Anterior cingulate cortex (tissue), 58 donors: ENCODE results near the gene TPP2.

ENCODE experiments used
- DNase-seq, 58 donors: peaks; one replicate each; lab custom pipeline; 2025; lab: John Stamatoyannopoulos, UW

The TPP2 gene

DNA sequence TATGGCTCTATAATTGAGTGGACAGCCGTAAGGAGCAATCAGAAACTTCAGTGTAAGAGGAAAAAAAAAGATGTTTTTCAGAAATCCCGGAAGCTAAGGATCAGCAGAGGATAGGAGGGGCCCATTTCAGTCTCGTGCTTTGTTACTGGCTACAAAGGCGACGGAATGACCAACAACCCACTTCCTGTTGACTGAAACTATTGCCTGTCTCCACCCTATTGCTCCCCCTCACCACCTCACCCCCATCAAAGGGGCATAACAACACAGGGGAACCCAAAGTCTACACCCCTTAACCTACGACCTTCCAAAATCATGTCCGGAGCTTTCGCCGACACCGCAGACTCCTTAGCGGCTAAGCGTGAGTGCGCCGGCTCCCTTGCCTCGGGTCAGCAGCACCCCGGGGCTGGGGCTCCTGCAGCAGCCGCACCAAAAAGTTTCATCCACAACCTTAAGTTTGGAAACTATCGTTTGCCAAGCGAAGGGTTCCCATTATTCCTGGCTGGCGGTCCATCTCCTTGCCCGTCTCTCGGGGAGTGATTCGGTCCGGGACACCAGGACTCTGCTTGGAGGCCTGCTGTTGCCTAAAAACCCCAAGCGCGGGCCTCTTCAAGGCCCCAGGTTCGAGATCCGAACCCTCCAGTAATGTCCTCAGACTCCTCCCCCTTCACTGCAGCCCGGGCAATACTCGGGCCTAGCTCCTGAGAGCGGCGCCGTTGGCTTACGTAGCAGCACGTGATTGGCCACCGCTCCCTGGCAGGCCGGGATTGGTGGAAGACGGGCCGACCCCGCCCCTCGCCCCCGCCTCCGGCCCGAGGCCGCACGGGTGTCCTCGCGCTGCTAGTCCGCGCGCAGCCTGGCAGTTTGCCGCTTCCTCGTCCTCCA lies at the start of gene TPP2:
Gene TPP2 (plus strand): TSS at position 840 of the 882 bp plus-strand sequence. CDS start 53 bp downstream, outside the sequence.
- peak; percentile 77 to 99 (median 97) for DNase-seq

DNA sequence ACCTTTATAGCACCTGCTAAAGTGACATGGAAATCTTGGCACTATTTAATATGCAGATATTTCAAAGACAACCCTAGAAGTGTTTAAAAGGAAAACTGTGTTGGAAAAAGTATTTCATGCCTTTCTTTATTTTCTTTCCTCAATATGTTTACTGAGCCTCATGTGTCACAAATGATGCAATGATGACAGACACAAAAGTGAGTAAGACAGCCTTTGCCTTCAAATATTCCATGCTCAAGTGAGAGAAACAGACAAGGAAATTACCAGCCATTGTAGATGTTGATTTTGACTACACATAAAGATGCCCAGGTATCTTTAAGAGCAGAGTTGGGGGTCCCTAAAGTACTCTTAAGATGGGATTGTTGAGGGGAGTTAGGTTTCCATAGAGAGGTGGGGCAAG lies 48.0 kb upstream of the TPP2 start:
- no peak for DNase-seq

DNA sequence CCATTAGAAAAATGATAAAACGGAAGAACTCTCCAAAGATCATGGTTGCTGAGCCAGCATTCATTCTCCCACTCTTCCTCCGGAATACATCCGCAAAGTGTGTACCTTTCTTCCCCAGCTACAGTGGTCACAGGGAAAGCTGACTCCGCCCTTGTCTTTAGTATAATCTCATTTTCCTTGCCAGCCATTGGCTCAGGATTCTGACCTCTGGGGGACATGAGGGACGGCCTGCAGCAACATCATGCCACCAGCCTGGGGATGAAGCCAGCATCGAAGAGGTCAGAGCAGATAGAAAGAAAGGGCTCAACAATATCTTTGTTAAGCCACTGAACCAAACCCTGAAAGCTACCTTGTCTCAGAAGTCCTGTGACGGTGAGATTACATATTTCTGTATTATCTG lies 46.3 kb upstream of the TPP2 start:
- no peak for DNase-seq

DNA sequence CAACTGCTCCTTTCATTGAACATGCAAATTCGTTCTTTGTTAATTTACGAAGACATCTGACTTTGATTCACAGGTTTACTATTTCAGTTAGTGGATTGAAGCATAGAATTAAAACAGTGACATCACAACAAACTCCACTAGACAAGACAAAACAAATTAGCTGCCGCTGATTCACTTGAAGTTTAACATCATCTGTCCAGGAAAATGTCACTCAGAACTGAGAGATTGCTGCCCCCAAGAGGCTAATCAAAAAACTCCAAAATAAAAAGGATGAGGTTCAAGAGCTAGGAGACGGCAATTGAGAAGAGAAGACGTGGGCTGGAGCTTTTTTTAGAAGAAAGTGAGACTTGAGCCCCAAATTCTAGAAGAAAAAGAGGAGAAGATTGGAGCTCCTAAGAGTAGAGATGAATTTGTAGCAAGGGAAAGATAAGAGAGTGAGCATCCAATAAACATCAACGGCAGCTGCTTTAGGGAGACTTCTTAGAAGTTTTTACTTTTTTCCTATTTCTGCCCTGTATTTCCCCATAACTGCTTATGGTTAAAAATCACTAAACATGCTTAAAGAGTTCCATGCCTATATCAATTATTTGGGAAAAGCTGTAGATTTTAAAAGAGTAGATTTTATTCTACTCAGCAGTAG lies 40.8 kb upstream of the TPP2 start:
- peak in 3 of 58 donors; percentile 3 to 30 (median 21) for DNase-seq

DNA sequence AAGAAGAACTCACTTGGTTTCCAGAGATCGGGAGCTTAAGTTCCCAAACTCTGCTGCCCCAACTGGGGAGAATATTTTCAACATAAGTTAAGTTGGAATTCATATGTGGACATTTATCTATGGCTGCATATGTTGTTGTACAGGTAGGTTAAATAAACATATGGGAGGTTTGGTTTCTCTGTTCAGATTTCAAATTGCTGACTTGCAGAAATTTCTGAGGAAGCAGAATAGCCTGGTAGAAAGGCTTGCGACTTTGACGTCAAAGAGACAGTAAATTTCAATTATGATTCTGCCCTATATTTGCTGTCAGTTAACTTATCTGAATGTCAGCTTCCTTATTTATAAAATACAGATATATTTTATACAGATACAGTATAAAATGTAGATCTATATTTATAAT lies 40.0 kb upstream of the TPP2 start:
- no peak for DNase-seq

DNA sequence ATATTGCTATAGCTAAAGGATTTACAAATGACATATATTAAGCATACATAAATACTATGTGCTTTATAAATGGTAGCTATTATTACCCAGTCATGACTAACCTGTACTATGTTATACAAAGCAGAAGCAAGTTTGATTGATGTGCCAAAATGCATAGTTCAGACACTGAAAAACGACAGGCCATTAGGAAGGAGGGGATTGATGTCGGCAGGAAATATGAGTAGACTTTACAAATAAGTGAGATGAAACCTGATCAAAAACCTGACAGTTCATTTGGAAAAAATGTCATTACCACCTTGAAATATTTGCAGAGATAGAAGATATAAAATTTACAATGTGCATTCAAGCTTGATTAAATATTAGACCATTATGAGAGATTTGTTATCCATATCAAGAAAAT lies 38.8 kb upstream of the TPP2 start:
- DNase-seq, result no peak

DNA sequence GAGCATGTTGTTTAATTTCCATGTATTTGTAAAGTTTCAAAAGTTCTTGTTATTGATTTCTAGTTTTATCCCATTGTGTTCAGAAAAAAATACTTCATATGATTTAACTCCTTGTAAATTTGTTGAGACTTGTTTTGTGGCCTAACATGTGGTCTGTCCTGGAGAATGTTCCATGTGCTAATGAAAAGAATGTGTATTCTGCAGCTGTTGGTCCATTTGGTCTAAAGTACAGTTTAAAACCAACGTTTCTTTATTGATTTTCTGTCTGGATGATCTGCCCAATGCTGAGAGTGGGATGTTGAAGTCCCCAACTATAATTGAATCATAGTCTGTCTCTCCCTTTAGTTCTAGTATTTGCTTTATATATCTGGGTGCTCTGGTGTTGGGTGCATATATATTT lies 34.9 kb upstream of the TPP2 start:
- DNase-seq, result no peak

DNA sequence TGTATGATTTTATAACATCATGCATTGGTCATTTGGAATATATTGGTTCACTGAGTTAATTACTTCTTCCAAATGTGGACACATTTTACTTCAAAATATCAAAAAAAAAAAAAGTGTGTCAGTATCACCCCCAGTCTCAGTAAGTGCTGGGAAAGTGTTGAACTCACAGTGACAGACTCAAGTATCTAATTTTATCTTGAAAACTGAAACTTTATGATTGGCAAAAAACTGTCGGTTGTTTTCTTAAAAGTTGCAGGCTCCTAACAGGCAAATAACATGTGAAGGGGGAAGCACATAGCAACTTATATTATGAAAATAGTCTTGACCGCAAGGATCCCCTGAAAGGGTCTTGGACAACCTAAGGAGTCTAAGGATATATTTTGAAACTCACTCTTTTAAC lies 33.5 kb upstream of the TPP2 start:
- no peak for DNase-seq

DNA sequence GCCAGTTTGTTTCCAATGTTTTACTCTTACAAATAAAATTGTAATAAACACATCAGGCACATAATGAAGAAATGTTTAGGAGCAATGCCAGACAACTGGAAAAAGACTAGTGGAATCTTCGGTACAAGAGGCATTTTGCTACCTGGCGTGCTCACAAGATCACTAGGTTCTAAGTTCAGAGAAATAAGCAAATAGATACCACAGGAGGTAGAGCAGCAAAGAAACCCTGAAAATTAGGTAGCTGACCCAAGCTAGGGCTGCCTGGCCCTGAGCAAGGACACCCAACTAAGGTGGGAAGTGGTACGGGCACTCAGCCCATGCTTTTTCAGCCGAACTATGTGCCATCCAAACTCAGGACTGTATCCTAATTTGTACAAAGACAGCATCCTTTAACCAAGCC lies 32.2 kb upstream of the TPP2 start:
- no peak for DNase-seq

DNA sequence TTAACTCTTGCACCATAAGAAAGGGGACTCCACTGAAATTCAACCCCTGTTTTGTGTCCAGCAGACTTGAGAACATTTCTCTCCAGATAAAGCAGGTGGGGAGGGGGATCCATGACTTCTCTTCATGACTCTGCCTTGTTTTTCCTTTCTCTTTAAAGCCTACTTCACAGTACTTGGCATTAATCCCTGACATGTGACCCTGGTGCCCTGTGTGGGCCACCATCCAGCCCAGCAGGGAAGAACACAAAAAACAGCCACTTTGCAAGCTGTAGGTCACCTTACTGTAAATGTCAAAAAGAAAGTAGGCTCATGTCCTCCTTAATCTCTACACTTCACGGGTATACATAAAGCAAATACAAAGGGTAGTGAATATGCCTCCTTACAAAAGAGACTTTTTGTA lies 30.3 kb upstream of the TPP2 start:
- DNase-seq, result no peak

DNA sequence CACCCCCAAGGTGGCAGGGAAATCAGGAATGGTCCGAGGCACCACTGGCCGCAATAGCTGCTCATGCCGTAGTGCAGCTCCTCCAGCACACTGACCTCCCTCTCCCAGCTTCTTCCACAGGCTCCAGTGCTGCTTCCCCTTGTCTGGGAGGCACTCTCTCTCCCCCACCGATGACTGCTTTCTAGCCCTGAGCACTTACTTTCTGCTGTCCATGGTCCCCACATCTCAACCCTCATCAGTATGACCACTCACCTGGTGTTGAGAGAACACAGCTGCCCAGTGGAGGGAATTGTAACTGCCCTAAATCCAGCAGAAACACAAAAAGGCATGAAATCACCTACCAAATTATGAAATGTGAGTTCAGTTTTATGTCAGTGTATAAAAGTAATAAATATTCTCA lies 28.9 kb upstream of the TPP2 start:
- DNase-seq, result no peak

DNA sequence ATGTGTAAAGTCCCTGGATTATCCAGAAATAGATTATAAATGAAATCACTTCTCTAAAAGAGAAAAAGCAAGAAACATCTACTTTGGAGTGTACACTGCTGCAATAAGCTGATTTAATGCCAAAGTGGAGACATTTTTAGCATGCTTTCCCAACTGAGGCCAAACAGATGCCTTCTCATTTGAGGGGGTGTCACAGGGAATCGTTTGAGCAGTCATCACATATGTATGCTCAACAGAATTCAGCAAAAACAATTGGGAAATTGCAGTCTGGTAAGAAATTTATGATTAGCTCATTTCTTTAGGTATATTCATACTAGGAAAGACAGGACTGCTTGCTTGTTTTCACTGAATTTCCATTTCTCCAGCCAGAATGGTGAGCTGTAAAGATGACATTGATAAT lies 27.3 kb upstream of the TPP2 start:
- peak in 3 of 58 donors; percentile 4 to 59 (median 32) for DNase-seq

DNA sequence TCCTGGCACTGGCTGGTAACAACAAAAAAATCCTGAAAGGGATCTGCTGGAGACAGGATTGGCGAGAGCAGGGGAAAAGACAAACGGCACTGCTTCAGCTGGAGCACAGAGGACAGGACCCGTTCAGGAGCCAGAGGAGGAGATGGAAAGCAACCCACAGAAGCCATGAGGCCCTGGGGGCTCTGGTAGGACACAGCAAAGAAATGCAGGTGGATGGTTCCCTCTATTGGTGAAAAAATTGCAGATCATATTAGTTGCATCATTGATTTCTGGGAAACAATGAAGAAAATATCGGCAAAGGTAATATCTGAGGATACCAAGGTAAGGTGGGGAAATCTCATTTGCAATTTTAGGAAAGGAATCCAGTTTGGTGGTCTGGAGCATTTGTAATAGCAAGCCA lies 25.7 kb upstream of the TPP2 start:
- no peak for DNase-seq

DNA sequence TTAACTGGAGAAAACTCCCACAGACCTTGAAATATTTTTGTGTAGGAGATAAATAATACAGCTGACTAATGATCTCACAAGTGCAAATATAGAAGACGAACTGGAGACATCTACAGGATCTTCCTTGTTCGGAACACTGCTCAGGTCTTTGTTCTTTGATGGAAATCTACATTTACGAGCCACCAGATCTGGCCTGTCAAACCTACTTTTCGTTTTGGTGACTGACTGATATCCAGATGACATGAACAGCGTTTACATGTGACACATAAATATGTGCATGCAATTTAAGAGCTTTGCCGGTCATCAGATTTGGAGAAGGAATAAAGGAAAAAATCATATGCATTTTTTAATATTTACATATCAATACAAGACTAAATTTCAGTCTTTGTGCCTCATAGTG lies 24.5 kb upstream of the TPP2 start:
- no peak for DNase-seq

DNA sequence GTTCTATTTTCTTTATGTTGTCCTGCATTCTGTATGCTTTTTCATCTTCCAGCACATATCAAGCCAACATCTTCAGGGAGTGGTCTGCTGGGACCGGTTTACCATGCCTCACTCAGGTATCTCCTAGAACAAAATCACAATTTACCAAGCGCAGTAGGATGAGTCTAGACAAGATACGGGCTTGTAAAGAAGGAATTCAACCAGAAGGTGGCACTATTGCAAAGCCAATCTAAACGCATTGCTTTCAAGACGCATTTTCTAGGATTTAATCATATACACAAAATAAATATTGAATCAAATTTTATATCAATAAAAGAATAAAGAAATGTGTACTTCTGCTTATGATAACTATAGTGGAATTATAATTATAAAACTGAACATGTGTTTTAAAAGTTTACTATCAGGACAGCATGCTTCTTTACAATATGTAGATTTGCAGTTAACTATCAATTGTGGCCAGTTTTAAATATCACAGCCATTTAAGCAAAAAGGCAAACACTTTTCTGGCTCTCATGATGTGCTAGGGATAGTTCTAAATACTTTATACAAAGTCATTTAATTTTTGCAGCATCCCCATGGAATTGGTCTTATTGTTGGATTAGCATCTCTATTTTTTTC lies 16.1 kb upstream of the TPP2 start:
- DNase-seq, result peak in 9 of 58 donors; percentile 1 to 44 (median 16)

DNA sequence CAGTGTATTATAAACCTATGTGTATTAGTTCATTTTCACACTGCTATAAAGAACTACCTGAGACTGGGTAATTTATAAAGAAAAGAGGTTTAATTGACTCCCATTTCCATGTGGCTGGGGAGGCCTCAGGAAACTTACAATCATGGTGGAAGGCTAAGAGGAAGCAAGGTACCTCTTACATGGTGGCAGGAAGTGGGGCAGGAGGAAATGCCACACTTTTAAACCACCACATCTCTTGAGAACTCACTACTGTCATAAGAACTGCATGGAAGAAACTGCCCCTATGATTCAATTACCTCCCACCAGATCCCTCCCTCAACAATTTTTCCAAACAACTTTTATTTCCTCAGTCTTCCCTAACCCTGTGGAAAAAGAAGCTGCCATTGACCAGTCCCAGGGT lies 14.5 kb upstream of the TPP2 start:
- DNase-seq, result no peak

DNA sequence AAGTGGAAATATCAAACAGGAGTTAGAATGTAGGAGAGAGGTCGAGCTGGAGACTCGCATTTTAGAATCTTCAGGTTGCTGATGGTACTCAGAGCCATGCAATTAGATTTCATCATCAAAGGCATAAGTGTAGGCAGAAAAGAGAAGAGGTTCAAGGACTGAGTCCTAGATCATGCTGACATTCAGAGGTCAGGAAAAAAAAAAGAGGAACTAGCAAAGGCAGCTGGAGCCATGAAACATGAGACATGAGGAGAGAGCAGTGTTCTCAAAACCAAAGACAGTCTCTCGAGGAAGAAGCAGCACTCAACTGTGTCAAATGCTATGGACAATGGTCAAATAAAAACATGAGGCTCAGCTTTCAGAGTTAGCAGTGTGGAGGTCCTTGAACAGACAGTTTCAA lies 12.4 kb upstream of the TPP2 start:
- no peak for DNase-seq

DNA sequence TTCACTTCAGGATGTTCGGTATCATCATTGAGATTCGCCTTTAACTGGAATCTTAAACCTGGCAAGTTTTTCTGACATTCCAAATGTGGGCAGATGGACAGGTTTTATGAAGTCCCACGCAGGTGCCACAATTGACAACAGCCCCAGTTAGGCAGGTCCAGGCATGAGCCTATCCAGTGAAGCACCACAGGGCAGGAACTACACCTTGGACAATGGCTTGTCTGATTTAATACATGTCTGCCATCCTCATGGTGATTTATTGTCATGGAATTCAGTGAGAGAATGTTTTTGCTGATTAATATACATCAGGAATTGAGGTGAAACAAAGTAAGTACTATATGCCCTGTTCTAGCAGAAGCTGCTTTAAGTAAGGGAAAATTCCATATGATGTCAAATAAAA lies 10.2 kb upstream of the TPP2 start:
- DNase-seq, result no peak

DNA sequence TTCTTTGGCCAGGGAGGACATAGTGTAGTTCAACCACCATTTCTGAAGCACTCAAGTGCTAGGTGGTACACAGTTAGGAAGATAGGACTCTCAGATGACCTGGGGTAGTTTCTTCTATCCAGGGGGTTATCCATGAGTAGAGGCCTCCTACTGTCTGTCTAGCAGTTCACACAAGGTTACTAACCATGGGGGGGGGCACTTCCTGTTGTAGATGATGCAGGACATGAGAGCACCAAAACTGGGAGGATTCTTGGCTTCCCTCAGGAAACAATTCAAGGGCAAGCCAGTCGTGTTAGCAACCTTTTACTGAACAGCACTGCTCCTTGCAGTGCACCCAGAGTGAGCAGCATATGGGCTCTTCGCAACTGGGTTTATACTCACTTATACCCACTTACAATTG lies 8.9 kb upstream of the TPP2 start:
- DNase-seq, result no peak

DNA sequence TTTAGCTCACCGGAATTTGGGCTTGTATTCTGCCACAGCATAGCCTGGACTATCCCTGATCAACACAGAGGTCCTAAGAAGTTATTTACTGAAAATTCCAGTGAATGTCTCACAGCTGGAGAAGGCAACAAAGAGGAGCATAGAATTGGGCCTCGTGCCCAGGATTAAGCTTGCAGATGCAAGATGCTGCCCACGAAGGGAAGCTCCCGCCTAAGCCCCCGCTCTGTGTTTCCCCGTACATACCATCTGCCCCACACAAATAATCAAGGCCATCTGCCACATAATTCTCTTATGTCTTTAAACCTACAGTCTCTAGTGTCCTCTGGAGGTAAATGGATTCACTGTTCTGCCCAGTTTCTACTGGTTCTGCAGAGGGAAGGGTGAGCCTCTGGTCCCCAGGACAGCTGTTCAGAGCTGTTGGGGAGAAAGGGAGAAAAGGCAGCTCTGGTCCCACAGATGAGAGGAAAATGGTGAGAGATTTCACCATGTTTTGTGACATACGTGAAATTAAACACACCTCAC lies 7.4 kb upstream of the TPP2 start:
- DNase-seq, result peak in 18 of 58 donors; percentile 1 to 20 (median 6)
